Common myeloid progenitor, CD34-positive (primary cell): Measurements from ENCODE around the gene RPTOR.
A peak's percentile ranks its signal among the peaks of the same experiment; 100 is the strongest.

Source experiments
- CTCF ChIA-PET: fragments of 350-600 bp; sonication (Branson Sonifier 250); formaldehyde crosslinking; loops from one replicate; lab custom pipeline; 2021; ENCODE audit warnings: antibody characterized with exemption; lab: Charles Lee
- POLR2A ChIA-PET: fragments of 350-600 bp; sonication (Branson Sonifier 250); formaldehyde crosslinking; loops from one replicate; lab custom pipeline; 2021; ENCODE audit warnings: antibody characterized with exemption; lab: Charles Lee
- DNase-seq, 3 donors: peaks; one replicate each; pipeline versions ENCODE4 v3.0.0 to v3.0.0-alpha.2; 2013
- H3K27ac ChIP-seq, 2 experiments: 1 replicate in 1 of 2; 2 replicates in 1 of 2; pipeline ENCODE4 v1.7.0; 2013; ENCODE audit warnings: inconsistent platforms in 2 of 2, low read length in 2 of 2, mild to moderate bottlenecking in 2 of 2, low read depth in 1 of 2, moderate library complexity in 1 of 2; ENCODE audit not compliant: severe bottlenecking in 2 of 2, insufficient read depth in 1 of 2, poor library complexity in 1 of 2
- H3K27me3 ChIP-seq, 5 experiments: replicated peaks in 2 of 5; 1 replicate in 3 of 5; 2 replicates in 2 of 5; pipeline versions ENCODE4 v1.6.1 to v1.7.0; 2013; ENCODE audit warnings: low read length in 4 of 5, mild to moderate bottlenecking in 2 of 5, moderate library complexity in 2 of 5, inconsistent platforms in 1 of 5; ENCODE audit not compliant: insufficient read depth in 5 of 5, control insufficient read depth in 4 of 5
- H3K36me3 ChIP-seq, 4 experiments: 1 replicate in 2 of 4; 2 replicates in 2 of 4; pipeline versions ENCODE4 v1.6.1 to v1.7.0; 2013; ENCODE audit warnings: low read length in 3 of 4, control low read depth in 1 of 4, mild to moderate bottlenecking in 1 of 4; ENCODE audit not compliant: control insufficient read depth in 4 of 4, insufficient read depth in 4 of 4
- H3K4me1 ChIP-seq, 4 experiments: 1 replicate in 3 of 4; 2 replicates in 1 of 4; pipeline versions ENCODE4 v1.6.1 to v1.7.1; 2013; ENCODE audit warnings: low read length in 3 of 4, mild to moderate bottlenecking in 3 of 4, control low read depth in 1 of 4, inconsistent platforms in 1 of 4, moderate library complexity in 1 of 4; ENCODE audit not compliant: control insufficient read depth in 4 of 4, insufficient read depth in 4 of 4; ENCODE audit errors: control extremely low read depth in 1 of 4
- H3K4me3 ChIP-seq, 7 experiments: 1 replicate in 4 of 7; 2 replicates in 3 of 7; pipeline versions ENCODE4 v1.5.1 to v1.7.0; 2013; ENCODE audit warnings: mild to moderate bottlenecking in 7 of 7, low read length in 6 of 7, moderate library complexity in 6 of 7, inconsistent platforms in 2 of 7, low read depth in 2 of 7, control low read depth in 1 of 7; ENCODE audit not compliant: insufficient read depth in 4 of 7, control insufficient read depth in 1 of 7; ENCODE audit errors: extremely low read depth in 1 of 7
- H3K9me3 ChIP-seq, 5 experiments: 1 replicate in 4 of 5; 2 replicates in 1 of 5; pipeline versions ENCODE4 v1.6.1 to v1.7.1; 2013; ENCODE audit warnings: low read length in 4 of 5, mild to moderate bottlenecking in 2 of 5, inconsistent platforms in 1 of 5, low read depth in 1 of 5, moderate library complexity in 1 of 5; ENCODE audit not compliant: control insufficient read depth in 4 of 5, insufficient read depth in 2 of 5; ENCODE audit errors: control extremely low read depth in 1 of 5
- WGBS: methylation state at CpG from one replicate; pipeline ENCODE4 v1.1.5; 2013; ENCODE audit not compliant: insufficient coverage; 5-methylcytosine and 5-hydroxymethylcytosine counted together

Gene RPTOR

DNA sequence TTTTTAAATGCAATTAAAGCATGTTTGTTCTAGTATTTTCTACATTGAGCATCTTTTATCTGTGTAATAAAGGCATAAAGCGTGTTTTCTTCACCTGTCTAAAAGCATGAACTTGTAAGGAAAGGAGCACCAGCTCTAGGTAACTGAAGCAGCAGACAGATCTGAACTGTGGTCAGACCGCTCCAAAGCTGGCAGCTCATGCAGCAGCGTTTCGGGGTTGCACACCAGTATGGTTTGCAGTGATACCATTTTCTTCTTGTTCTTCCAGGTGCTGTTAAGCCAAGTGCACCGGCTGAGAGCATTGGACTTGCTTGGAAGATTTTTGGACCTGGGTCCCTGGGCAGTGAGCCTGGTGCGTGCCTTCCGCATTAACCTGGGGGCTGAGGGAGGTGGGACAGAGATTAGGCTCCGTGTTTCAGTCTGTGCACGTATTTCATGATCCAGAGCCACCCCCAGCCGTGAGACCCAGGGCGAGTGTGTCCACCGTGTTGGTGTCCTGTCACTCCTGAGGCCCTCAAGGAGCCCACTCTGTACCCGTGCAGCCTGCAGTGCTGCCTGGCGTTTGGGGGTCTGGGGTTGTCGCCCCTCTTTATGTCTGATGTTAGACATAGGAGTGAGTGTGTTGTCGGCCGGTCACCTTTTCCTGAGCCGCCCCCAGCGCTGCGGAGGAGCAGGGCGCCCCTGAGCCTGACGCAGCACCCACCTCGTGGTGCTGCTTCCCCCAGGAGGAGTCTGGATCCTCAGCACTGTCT lies 310.7 kb downstream of the RPTOR start:
- DNase-seq: no peak
- peak overlapping the region; percentile 97 to 98 for H3K27ac ChIP-seq
- 96% methylated on average over 15 of the region's 23 CpGs for WGBS
- no peaks in the 10 kb centered on the region for H3K27me3 ChIP-seq
- peaks cover 0 to 23% (median 13%) of the 10 kb centered on the region in 4 experiments for H3K36me3 ChIP-seq
- ChIA-PET CTCF (interaction anchor here (1.9 kb wide), 1 partner anchor 10 kb away, joined by 5 read pairs; no protein-coding TSS in a partner anchor), POLR2A (interaction anchor here (1.3 kb wide), 1 partner anchor 22 kb away, joined by 5 read pairs; no protein-coding TSS in a partner anchor)
- H3K9me3 ChIP-seq: no peaks in the 10 kb centered on the region
- H3K4me1 ChIP-seq: peaks cover 0 to 25% (median 20%) of the 10 kb centered on the region in 4 experiments
- no peak overlapping the region for H3K4me3 ChIP-seq

DNA sequence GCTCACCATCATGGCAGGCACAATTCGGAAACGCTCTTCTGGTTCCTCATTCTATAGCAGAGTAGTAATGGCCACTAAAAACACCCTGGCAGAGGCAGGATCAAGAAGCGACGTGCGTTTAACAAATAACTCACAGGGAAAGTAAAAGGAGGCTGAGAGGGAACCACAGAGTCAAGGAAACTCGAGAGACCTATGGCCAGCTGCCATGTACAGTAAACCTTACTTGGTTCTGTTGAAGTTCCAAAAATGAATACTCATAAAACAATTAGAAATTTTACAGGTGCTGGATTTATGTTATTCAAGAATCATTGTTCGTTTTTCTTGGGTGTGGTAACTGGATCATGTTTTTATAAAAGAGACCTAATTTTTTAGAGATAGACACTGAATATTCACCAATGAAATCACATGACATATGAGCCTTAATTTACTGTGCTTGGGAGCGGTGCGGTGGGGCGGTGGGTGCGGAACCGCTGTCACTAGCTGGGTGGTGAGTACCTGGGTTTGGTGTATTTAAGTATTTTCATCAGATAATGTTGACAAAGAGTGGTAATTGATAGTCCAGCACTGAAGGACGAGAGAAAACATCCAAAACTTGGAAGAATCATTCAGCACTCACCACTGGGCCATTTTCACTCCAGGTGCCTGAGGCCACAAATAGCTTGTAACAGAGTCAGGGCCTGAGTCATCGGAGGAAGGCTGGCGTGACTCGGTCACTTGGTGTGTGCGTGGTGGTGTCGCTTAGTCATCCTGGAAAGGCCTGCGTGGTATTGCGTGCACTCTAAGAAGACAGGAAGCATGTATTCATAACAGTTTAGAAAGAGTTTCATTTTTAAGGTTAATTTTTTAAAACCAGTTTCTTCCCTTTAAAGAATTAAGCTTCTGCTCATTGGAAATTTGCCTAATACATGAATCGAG lies 311.6 kb downstream of the RPTOR start:
- peak; percentile 97 to 99 (median 99) for DNase-seq
- Histone ChIP-seq H3K36me3 (peaks cover 0 to 24% (median 11%) of the 10 kb centered on the region in 4 experiments), H3K9me3 (no peaks in the 10 kb centered on the region), H3K27ac (peak overlapping the region; percentile 97 to 98), H3K4me3 (peak overlapping the region in 1 of 7 experiments; percentile 43), H3K4me1 (peaks cover 0 to 32% (median 20%) of the 10 kb centered on the region in 4 experiments), H3K27me3 (no peaks in the 10 kb centered on the region)
- CTCF ChIA-PET: interaction anchor here (0.8 to 1.1 kb wide), 2 partner anchors 10 to 23 kb away, joined by 3 to 4 read pairs; no protein-coding TSS in a partner anchor
- POLR2A ChIA-PET: interaction anchor here (1.3 kb wide), 1 partner anchor 23 kb away, joined by 5 read pairs; no protein-coding TSS in a partner anchor
- 50% methylated on average over 13 of the region's 21 CpGs for WGBS

DNA sequence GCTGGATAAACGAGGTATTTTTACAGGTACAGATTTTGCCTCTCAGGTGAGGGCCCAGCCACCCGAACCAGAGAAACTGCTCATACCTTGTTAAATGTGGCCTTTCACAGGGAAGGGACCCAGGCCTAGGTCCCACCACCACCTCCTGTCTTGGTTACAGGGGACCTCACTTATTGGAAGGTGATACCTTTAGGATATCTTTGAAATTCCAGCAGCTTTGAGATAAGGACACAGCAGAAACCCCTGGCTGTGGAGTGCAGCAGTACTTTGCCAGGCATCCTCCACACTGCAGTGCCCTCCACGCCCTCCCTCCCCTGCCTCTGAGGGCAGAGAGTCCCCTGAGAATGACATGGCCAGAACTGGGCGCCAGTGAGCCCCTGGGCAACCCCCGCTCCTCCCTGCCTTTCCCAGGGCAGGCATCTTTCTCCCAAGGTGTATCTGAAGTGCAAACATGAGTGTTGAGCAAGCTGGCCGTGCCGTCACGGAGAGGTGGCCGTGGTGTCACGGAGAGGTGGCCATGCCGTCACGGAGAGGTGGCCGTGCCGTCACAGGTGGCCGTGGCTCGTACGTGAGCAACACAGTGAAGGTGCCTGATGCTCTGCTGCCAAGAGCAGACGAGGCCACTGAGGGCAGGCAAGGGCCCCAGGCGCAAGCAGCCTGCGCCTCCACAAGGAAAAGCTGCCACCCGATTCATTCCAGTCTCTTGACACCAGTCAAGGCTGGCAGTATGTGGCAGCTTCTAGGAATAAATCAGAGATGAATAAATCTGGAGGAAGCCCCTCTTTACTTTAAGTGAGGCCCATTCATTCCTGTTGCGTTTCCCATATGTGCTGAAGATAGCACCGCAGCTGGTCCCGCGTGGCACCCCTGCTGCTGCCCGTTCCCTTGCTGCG lies 312.5 kb downstream of the RPTOR start:
- peak overlapping the region in 1 of 7 experiments; percentile 43 for H3K4me3 ChIP-seq
- no peaks in the 10 kb centered on the region for H3K9me3 ChIP-seq
- H3K27ac ChIP-seq: peak overlapping the region; percentile 97 to 98
- H3K27me3 ChIP-seq: no peaks in the 10 kb centered on the region
- no peak for DNase-seq
- CTCF ChIA-PET: interaction anchor here (0.8 to 1.1 kb wide), 2 partner anchors 9 to 24 kb away, joined by 3 to 4 read pairs; no protein-coding TSS in a partner anchor
- peaks cover 0 to 36% (median 20%) of the 10 kb centered on the region in 4 experiments for H3K4me1 ChIP-seq
- 93% methylated on average over 27 of the region's 27 CpGs for WGBS
- POLR2A ChIA-PET: interaction anchor here (1.3 kb wide), 1 partner anchor 24 kb away, joined by 5 read pairs; no protein-coding TSS in a partner anchor
- H3K36me3 ChIP-seq: peaks cover 0 to 27% (median 13%) of the 10 kb centered on the region in 4 experiments

DNA sequence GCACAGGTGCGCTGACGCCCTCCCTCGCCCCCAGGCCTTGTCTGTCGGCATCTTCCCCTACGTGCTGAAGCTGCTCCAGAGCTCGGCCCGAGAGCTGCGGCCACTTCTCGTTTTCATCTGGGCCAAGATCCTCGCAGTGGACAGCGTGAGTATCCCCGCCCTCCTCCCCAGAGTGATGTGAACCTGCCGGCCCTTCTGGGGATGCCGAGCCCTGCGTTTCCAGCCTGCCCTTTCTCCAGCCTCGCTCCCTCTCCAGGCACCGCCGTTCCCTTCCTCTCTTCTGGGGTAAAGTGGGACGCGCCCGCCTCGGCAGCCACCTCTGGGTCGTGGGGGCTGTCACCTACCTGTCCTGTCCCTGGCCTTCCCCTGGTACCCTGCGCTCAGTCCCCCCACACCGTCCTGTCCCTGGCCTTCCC lies 313.1 kb downstream of the RPTOR start:
- Histone ChIP-seq H3K36me3 (peaks cover 0 to 33% (median 15%) of the 10 kb centered on the region in 4 experiments), H3K27ac (peak overlapping the region in 1 of 2 experiments; percentile 97), H3K27me3 (no peaks in the 10 kb centered on the region), H3K4me3 (no peak overlapping the region), H3K4me1 (peaks cover 0 to 36% (median 20%) of the 10 kb centered on the region in 4 experiments), H3K9me3 (no peaks in the 10 kb centered on the region)
- whole genome bisulfite sequencing: 97% methylated on average over 25 of the region's 25 CpGs
- POLR2A ChIA-PET: no interaction called here
- DNase-seq: no peak
- CTCF ChIA-PET: no interaction called here

DNA sequence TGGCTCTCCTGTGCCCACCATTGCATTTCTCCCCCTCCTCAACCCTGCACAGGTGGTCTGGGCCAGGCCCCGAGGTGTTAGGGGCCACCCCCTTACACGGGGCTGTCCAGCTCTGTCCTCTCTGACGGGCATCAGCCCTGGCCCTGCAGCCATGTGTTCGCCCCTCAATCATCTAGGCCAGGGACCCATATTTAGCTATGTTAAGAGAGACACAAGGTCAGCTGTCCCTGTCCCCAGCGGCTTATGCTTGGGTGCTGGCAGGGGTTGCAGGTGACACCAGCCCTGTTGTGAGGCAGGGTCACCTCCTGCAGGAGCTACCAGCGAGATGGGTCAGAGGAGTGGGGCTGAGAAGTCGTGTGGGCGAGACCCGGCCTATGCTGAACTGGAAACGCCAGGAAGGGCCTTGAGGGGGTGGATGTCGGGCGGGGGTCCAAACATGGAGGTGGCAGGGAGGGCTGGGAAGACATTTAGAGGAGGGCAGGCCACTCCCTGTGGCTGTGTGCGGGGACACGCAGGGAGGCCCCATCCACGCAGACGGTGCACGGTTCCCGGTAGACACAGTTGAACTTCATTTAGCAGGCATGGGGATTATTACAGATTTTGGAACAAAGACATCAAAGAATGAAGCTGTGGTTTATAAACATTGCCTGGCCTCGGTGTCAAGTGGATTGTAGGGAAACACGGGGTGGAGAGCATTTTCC lies 313.8 kb downstream of the RPTOR start:
- Histone ChIP-seq H3K27ac (no peak overlapping the region), H3K27me3 (no peaks in the 10 kb centered on the region), H3K9me3 (peaks cover 0 to 1% (median 0%) of the 10 kb centered on the region in 5 experiments), H3K36me3 (peaks cover 0 to 34% (median 15%) of the 10 kb centered on the region in 4 experiments), H3K4me1 (peaks cover 0 to 36% (median 20%) of the 10 kb centered on the region in 4 experiments), H3K4me3 (no peak overlapping the region)
- CTCF ChIA-PET: interaction anchor here (1.8 kb wide), 1 partner anchor 10 kb away, joined by 7 read pairs; no protein-coding TSS in a partner anchor
- POLR2A ChIA-PET: no interaction called here
- no peak for DNase-seq
- WGBS: 98% methylated on average over 19 of the region's 20 CpGs
